Activated naive CD4-positive, alpha-beta T cell treated with anti-CD3 and anti-CD28 coated beads, Interleukin-2, amount 10 ng/mL, durations not matched to agents 7 days and 5 days (primary cell): ENCODE measurements around the gene BCAS3.

Experiments used
- CTCF ChIA-PET: fragments of 350-600 bp; sonication (Branson Sonifier 250); formaldehyde crosslinking; loops from one replicate; lab custom pipeline; 2021; ENCODE audit warnings: antibody characterized with exemption; lab: Charles Lee
- DNase-seq: peaks from one replicate; pipeline ENCODE4 v3.0.0-alpha.2; 2020
- H3K27ac Mint-ChIP-seq: one replicate; pipeline ENCODE4 v1.8.0; 2021; ENCODE audit warnings: mild to moderate bottlenecking, moderate library complexity, mixed read lengths
- H3K27me3 Mint-ChIP-seq: one replicate; pipeline ENCODE4 v1.8.0; 2021; ENCODE audit warnings: mild to moderate bottlenecking, mixed read lengths
- H3K36me3 Mint-ChIP-seq: one replicate; pipeline ENCODE4 v1.8.0; 2021; ENCODE audit warnings: mixed read lengths
- H3K4me1 Mint-ChIP-seq: one replicate; pipeline ENCODE4 v1.8.0; 2021; ENCODE audit warnings: mixed read lengths
- H3K4me3 Mint-ChIP-seq: one replicate; pipeline ENCODE4 v1.8.0; 2021; ENCODE audit warnings: mild to moderate bottlenecking, moderate library complexity, mixed read lengths
- H3K9me3 Mint-ChIP-seq: one replicate; pipeline ENCODE4 v1.8.0; 2021; ENCODE audit warnings: mixed read lengths

BCAS3 gene

GRCh38 chr17:61369751-61370150 lies 692.1 kb downstream of the BCAS3 start:
- DNase-seq = no peak
- H3K4me3 Mint-ChIP-seq = no peak overlapping the region
- H3K9me3 Mint-ChIP-seq = no peaks in the 10 kb centered on the region
- H3K27me3 Mint-ChIP-seq = no peaks in the 10 kb centered on the region
- H3K27ac Mint-ChIP-seq = no peak overlapping the region
- H3K4me1 Mint-ChIP-seq = no peaks in the 10 kb centered on the region
- no peaks in the 10 kb centered on the region for H3K36me3 Mint-ChIP-seq
- CTCF ChIA-PET = interaction anchor here (0.7 to 2.6 kb wide), 2 partner anchors 10 to 11 kb away, joined by 3 to 6 read pairs; no protein-coding TSS in a partner anchor

DNA sequence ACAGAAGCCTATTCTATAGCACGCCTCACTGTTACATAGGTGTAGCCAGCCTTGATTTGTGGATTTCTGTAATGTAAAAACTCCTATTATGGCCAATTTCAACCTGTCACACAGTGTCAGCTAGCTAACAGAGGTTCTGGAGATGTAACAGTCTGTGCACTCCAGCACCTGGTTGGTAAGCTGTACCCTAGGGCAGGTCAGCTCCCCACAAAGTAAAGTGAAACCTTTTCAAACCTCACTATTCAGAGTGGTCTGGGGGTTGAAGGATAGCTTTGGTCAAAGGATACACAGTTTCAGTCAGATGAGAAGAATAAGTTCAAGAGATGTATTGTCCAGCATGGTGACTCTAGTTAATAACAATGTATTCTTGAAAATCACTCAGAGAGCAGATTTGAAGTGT lies 693.5 kb downstream of the BCAS3 start:
- Mint-ChIP-seq H3K27ac (peak overlapping the region; percentile 57), H3K9me3 (no peaks in the 10 kb centered on the region), H3K27me3 (no peaks in the 10 kb centered on the region), H3K36me3 (no peaks in the 10 kb centered on the region), H3K4me3 (no peak overlapping the region), H3K4me1 (no peaks in the 10 kb centered on the region)
- CTCF ChIA-PET = interaction anchor here (1.4 kb wide), 1 partner anchor 19 kb away, joined by 4 read pairs; no protein-coding TSS in a partner anchor
- DNase-seq = no peak

GRCh38 chr17:61371606-61372005 lies 694.0 kb downstream of the BCAS3 start:
- Mint-ChIP-seq H3K4me3 (no peak overlapping the region), H3K36me3 (no peaks in the 10 kb centered on the region), H3K9me3 (no peaks in the 10 kb centered on the region), H3K27ac (no peak overlapping the region), H3K4me1 (no peaks in the 10 kb centered on the region), H3K27me3 (no peaks in the 10 kb centered on the region)
- CTCF ChIA-PET = interaction anchor here (1.4 kb wide), 1 partner anchor 18 kb away, joined by 4 read pairs; no protein-coding TSS in a partner anchor
- no peak for DNase-seq

DNA sequence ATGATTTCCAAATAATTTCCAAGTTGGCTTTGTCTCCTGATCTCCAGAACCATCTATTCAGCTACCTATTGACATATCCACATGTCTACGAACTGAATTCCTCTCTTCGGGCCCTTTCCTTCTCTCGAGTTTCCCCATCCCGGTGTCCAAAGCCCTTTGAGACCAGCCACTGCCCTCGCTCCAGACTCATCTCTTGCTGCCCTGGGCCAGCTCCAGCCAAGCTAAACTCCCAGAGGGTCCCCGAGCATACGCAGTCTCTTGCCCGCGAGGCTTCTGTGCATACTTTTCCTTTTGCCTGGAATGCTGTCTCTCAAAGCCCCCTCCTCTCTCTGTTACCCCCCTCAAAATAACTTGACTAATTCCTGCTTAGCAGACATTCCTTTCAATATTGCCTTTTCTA lies 694.8 kb downstream of the BCAS3 start:
- CTCF ChIA-PET = interaction anchor here (1.4 kb wide), 1 partner anchor 18 kb away, joined by 4 read pairs; no protein-coding TSS in a partner anchor
- Mint-ChIP-seq H3K9me3 (no peaks in the 10 kb centered on the region), H3K4me1 (no peaks in the 10 kb centered on the region), H3K36me3 (no peaks in the 10 kb centered on the region), H3K27me3 (no peaks in the 10 kb centered on the region), H3K27ac (no peak overlapping the region), H3K4me3 (no peak overlapping the region)
- no peak for DNase-seq

DNA sequence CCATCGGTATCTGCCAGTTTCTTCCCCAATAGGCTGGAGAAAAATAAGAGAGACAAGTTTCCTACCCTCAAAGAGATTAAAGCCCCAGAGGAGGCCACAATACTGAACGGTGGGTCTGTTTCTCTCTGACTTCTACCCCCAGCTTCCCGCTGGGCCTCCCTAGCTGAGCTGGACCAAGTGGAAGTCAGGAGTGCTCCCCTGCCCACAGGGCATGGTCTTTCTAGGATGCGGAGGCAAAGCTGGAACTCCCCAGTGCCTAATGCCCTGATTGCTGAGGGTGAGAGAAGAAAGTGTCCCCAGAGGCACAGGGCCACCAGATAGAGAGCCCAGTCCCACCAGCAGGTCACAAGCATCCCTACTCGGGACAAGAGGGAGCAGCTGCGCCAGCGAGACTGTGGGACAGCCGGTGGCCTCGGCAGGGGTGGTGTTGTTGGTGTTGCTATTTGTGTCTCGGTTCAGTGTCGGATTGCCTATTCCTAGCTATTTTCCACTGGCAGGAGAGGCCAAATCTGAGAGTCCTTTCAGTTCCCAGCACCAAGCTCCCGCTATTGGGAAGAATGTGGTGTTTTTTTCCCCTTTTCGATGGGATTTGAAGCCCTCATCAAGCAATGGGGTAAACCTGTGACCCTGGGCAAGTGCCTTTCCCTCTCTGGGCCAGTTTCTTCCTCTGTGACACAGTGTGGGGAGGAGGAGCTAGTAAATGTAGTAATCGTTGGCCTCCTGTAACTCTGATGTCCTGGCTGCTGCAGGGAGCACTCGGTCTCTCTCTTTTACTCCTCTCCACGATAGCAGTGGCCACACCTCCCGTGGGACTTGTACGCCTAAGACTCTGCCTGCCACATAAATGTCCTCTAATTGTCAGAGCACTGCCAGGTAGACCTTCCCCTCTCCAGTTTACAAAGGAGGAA lies 699.5 kb downstream of the BCAS3 start:
- no peaks in the 10 kb centered on the region for H3K9me3 Mint-ChIP-seq
- no peak overlapping the region for H3K4me3 Mint-ChIP-seq
- DNase-seq = no peak
- no peak overlapping the region for H3K27ac Mint-ChIP-seq
- CTCF ChIA-PET = no interaction called here
- H3K27me3 Mint-ChIP-seq = no peaks in the 10 kb centered on the region
- no peaks in the 10 kb centered on the region for H3K36me3 Mint-ChIP-seq
- no peaks in the 10 kb centered on the region for H3K4me1 Mint-ChIP-seq

- no peak overlapping the region for H3K27ac Mint-ChIP-seq
- no peak for DNase-seq
- no peak overlapping the region for H3K4me3 Mint-ChIP-seq
- H3K4me1 Mint-ChIP-seq = no peaks in the 10 kb centered on the region
- H3K36me3 Mint-ChIP-seq = no peaks in the 10 kb centered on the region
- H3K9me3 Mint-ChIP-seq = no peaks in the 10 kb centered on the region
- CTCF ChIA-PET = no interaction called here
- no peaks in the 10 kb centered on the region for H3K27me3 Mint-ChIP-seq
Observed at GRCh38 chr17:61378658-61379456, 701.2 kb downstream of the BCAS3 start.

GRCh38 chr17:61379457-61380216 lies 702.0 kb downstream of the BCAS3 start:
- H3K4me1 Mint-ChIP-seq = no peaks in the 10 kb centered on the region
- CTCF ChIA-PET = interaction anchor here (0.8 to 1.2 kb wide), 2 partner anchors 10 to 380 kb away, joined by 3 read pairs; no protein-coding TSS in a partner anchor

GRCh38 chr17:61380217-61380835 lies 702.7 kb downstream of the BCAS3 start:
- H3K27me3 Mint-ChIP-seq = no peaks in the 10 kb centered on the region

More at GRCh38 chr17:61379457-61380216, 702.0 kb downstream of the BCAS3 start:
- Mint-ChIP-seq H3K27me3 (no peaks in the 10 kb centered on the region), H3K9me3 (no peaks in the 10 kb centered on the region), H3K4me3 (no peak overlapping the region), H3K27ac (no peak overlapping the region), H3K36me3 (no peaks in the 10 kb centered on the region)
- no peak for DNase-seq

DNA sequence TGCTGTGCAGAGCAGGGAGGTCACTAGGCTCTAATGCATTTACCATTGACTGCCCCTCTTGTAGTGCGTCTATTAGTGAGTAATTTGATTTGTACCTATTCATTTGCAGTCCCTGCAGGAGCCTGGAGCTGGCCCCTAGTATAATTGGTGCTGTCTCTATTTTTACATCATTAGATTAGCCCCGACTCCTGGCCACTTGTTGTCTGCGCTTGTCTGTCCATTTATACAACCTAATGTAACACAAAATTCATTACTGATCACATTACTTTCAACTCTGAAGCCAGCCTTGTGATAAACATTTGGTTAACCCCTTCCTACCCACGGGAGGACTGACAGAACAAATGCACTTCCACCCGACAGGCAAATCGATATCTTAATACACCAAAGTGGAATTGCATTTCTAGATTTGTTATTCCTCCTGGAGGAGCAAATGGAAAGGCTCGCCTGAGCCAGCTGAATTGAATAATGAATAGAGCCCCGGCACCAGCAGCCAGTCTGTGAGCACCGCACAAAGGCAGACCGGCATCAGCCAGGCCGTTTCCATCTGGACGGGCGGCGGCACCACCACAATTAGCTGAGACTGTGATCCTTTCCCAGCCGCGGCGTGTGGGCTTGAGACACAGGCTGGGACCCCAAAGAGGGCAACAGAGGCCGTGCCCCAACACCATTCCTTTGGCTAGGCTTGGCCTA lies 703.3 kb downstream of the BCAS3 start:
- H3K27me3 Mint-ChIP-seq = peaks cover 3% of the 10 kb centered on the region
- H3K36me3 Mint-ChIP-seq = no peaks in the 10 kb centered on the region
- no peak overlapping the region for H3K4me3 Mint-ChIP-seq
- H3K27ac Mint-ChIP-seq = no peak overlapping the region
- no peak for DNase-seq
- H3K9me3 Mint-ChIP-seq = no peaks in the 10 kb centered on the region
- no peaks in the 10 kb centered on the region for H3K4me1 Mint-ChIP-seq
- CTCF ChIA-PET = interaction anchor here (0.8 to 1.2 kb wide), 2 partner anchors 12 to 381 kb away, joined by 3 read pairs; no protein-coding TSS in a partner anchor

More at GRCh38 chr17:61380217-61380835, 702.7 kb downstream of the BCAS3 start:
- CTCF ChIA-PET = interaction anchor here (0.8 to 1.2 kb wide), 2 partner anchors 11 to 380 kb away, joined by 3 read pairs; no protein-coding TSS in a partner anchor
- DNase-seq = no peak
- H3K4me1 Mint-ChIP-seq = no peaks in the 10 kb centered on the region
- no peaks in the 10 kb centered on the region for H3K9me3 Mint-ChIP-seq
- no peaks in the 10 kb centered on the region for H3K36me3 Mint-ChIP-seq
- no peak overlapping the region for H3K27ac Mint-ChIP-seq
- no peak overlapping the region for H3K4me3 Mint-ChIP-seq

GRCh38 chr17:61381537-61381936 lies 703.9 kb downstream of the BCAS3 start:
- H3K4me1 Mint-ChIP-seq = no peaks in the 10 kb centered on the region
- no peaks in the 10 kb centered on the region for H3K36me3 Mint-ChIP-seq
- H3K9me3 Mint-ChIP-seq = no peaks in the 10 kb centered on the region
- H3K27ac Mint-ChIP-seq = no peak overlapping the region
- no peak for DNase-seq
- CTCF ChIA-PET = no interaction called here
- H3K27me3 Mint-ChIP-seq = peaks cover 3% of the 10 kb centered on the region
- H3K4me3 Mint-ChIP-seq = no peak overlapping the region

DNA sequence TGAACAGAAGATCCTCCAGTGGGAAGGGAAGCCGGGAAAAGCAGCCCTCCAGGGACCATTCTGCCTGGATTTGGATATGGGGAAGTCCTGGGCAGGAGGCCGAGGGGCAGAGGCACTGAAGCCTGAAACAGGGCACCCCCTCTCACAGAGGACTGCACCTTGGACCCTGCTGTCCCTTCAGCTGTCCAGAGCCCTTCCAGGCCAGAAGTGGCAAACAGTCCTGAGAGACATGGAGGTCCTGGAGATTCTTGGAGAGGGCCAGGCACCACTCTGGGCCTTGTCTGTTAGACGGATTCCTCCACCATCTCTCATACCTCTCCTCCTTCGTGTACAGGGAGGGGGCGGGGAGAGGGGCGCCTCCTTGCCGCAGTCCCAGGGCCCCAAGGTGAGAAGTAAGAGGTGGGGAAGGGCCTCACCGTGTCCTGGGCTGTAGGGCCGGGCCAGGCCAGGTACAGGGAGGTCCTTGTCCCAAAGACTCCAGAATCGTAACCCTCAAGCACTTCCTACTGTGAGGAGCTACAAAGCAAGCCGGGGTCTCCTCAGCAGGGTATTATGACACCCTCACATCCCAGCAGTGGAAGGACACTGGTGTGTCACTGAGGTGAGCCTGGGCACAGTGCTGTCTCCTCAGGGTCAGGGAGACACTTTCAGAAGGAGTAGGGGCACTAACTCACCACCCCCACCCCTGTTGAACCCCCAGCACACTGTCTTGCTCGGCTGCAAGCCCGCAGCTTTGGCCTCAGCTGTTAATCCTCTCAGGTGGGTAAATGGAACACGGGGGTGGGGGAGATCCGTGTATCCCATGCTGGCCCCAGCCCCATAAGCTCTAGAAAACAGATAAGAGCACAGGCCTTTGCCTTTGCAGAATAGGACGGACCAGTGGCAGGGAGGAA lies 705.4 kb downstream of the BCAS3 start:
- Mint-ChIP-seq H3K27ac (no peak overlapping the region), H3K36me3 (no peaks in the 10 kb centered on the region), H3K4me1 (no peaks in the 10 kb centered on the region), H3K4me3 (no peak overlapping the region), H3K27me3 (peaks cover 7% of the 10 kb centered on the region), H3K9me3 (no peaks in the 10 kb centered on the region)
- CTCF ChIA-PET = no interaction called here
- DNase-seq = no peak

- CTCF ChIA-PET = no interaction called here
- Mint-ChIP-seq H3K27ac (no peak overlapping the region), H3K27me3 (peaks cover 7% of the 10 kb centered on the region), H3K4me1 (no peaks in the 10 kb centered on the region), H3K9me3 (no peaks in the 10 kb centered on the region), H3K36me3 (no peaks in the 10 kb centered on the region), H3K4me3 (no peak overlapping the region)
- DNase-seq = no peak
Observed at GRCh38 chr17:61383689-61384201, 706.1 kb downstream of the BCAS3 start.
